OCI-LY7 (cell line): ENCODE results near the gene CABP4.

ENCODE experiments used
- EZH2phosphoT487 ChIP-seq: fragments of 200-600 bp; sonication (generic); IDR thresholded peaks from 2 replicates; pipeline ENCODE4 v1.6.1; 2018; ENCODE audit warnings: low read depth, borderline replicate concordance, mild to moderate bottlenecking, mixed run types, antibody characterized with exemption, low read length, moderate library complexity, mixed read lengths
- TF ChIP-seq, protein P1 (sequence below): fragments of 200-600 bp; sonication (generic); conservative IDR thresholded peaks from 2 replicates; pipeline ENCODE4 v1.5.1; 2014; ENCODE audit warnings: mild to moderate bottlenecking, antibody characterized with exemption, low read length, moderate library complexity, mixed read lengths

DNA sequence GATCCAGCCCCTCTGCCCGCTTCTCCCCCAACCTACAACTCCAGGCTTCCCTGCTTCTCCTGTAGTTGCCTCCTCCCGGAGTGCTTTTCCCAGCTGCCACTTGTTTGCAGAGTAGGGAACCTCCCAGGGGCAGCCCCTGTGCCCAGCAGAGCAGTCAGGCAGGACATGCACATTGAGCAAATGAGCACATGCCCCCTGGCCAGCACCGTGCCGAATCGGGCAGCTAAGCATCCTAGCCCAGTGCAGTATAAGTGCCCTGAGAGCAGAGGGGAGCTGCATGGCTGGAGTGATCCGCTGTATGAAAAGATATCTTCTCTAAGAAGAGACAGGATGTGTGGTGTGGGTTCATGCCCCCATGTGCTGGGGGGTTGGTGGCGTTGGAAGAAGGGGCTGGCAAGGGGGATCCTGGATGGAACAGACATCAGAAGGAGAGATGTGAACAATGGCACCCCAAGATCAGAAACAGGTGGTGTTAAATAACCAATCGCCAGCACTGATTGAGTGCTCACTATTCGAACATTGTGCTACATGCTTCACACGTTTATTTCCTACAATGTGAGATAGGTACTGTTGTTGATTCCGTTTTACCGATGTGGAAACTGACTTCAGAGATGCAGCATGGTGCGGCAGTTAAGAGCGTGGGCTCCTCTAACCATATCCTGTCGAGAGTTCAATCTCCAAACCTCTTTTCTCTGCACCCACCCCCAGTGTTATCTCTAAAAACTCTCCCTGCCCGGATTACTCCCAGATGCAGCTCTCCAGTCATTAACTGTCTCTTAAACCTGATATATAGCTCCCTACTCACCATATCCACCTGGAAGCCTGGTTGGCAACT, 28.9 kb downstream of the CABP4 start:
- TF ChIP-seq, protein P1, sequence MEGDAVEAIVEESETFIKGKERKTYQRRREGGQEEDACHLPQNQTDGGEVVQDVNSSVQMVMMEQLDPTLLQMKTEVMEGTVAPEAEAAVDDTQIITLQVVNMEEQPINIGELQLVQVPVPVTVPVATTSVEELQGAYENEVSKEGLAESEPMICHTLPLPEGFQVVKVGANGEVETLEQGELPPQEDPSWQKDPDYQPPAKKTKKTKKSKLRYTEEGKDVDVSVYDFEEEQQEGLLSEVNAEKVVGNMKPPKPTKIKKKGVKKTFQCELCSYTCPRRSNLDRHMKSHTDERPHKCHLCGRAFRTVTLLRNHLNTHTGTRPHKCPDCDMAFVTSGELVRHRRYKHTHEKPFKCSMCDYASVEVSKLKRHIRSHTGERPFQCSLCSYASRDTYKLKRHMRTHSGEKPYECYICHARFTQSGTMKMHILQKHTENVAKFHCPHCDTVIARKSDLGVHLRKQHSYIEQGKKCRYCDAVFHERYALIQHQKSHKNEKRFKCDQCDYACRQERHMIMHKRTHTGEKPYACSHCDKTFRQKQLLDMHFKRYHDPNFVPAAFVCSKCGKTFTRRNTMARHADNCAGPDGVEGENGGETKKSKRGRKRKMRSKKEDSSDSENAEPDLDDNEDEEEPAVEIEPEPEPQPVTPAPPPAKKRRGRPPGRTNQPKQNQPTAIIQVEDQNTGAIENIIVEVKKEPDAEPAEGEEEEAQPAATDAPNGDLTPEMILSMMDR: no peak
- TF ChIP-seq EZH2phosphoT487: no peak
